Stimulated activated CD4-positive, alpha-beta T cell treated with anti-CD3 and anti-CD28 coated beads, Interleukin-4, amount 100 ng/mL, for 4 hours (primary cell): ENCODE measurements around the gene ZNF451.

ENCODE experiments used
- DNase-seq, 2 experiments: peaks; one replicate each; pipeline ENCODE4 v3.0.0-alpha.2; 2020

The ZNF451 gene

GRCh38 chr6:57097596-57097995, 7.6 kb downstream of the ZNF451 start:
- no peak for DNase-seq

DNA sequence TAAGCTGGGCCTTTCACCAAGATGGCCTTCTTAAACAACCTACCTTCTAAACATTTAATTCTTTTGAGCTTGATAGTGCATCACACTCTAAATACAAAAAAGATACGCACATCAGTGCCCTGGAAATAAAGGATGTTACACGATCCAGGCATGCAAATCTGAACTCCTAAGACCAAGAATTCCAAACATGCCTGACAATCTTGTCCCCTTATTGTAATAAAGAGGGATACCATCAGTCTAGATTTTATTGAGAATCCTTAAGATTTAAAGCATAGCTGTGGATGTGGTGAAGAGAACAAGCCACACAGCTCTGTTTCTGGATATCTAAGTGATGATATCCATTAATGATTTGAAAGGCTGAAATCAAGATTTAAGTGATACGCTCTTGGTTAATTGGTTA, 13.0 kb downstream of the ZNF451 start:
- no peak for DNase-seq

- DNase-seq, result no peak
These were observed 14.3 kb downstream of the ZNF451 start for GRCh38 chr6:57104336-57104735.

DNA sequence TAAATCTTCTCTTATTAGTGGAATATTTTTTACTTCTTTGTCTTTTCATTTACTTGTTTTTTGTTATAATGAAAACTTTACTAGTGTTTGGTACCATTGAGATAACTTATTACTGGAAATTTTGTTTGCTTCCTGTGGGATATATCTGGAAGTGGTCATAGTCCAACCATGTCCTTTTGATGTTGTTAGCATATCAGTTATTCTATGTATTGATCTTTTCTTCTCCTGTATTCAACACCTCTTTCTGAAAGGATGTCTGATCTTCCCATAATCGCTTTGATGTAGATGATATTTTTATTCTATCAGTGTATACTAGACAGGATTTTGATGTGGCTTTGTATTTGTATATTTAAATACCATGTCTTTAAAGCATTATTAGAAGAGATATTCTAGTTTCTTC, 17.0 kb downstream of the ZNF451 start:
- DNase-seq, result no peak

DNA sequence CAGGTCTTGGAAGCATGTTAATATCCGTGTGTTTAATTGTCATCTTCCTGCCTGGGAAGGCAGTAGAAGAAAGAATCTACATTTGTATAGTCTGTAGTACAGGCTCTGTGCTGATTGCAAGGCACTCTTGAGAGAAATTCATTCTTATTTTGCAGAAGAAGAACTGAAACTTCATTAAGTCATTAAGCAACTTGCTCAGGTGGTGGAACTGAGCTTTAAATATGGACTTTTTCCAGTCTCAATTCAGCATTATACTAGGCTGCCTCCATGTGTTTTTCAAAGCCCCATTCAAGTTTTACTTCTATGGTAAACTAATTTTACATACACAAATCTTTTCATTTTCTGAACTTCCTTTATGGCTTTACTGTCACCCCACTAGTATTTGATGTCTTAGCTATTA, 18.7 kb downstream of the ZNF451 start:
- DNase-seq, result no peak

GRCh38 chr6:57109880-57110279, 19.9 kb downstream of the ZNF451 start:
- DNase-seq, result no peak

DNA sequence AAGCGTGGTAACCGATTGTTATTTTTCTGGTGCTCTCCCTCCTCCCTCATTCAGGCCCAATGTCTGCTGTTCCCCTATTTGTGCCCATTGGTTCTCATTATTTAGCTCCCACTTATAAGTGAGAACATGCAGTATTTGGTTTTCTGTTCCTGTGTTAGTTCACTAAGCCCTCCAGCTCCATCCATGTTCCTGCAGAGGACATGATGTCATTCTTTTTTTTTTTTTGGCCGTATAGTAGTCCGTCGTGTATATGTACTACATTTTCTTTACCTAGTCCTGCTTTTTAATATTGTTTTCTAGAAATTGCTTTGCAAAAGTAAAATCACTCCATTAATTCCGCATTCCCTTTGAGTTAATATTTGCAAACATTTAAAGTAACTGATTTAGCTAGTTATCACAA, 23.1 kb downstream of the ZNF451 start:
- DNase-seq, result no peak

DNA sequence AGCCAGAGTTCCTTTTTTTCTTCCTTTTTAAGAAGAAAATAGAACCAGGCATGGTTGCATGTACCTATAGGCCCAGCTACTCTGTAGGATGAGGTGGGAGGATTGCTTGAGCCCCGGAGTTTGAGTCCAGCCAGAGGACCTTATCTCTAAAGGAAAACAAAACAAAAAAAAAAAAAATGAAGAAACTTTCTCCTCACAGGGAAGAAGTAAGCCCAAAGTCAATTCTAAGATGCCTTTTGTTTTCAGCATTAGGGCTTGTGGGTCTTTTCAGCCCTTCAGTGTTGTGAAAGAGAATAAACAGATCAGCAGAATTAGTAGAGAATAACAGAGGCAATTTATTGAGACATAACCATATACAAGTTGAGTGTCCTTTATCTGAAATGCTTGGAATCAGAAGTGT, 26.8 kb downstream of the ZNF451 start:
- no peak for DNase-seq

GRCh38 chr6:57117796-57118195, 27.8 kb downstream of the ZNF451 start:
- DNase-seq, result no peak

DNA sequence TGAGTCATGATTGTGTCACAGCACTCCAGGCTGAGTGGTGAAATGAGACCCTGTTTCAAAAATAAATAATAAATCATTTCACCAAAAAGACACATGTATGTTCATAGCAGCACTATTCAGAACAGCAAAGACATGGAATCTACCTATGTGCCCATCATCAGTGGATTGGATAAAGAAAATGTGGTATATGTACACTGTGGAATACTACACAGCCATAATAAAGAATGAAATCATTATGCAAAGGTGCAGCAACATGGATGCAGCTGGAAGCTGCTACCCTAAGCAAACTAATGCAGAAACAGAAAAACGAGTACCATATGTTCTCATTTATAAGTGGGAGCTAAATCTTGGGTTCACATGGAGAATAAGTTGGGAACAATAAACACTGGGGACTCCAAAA, 33.1 kb downstream of the ZNF451 start:
- no peak for DNase-seq

- no peak for DNase-seq
These were observed 37.8 kb downstream of the ZNF451 start for GRCh38 chr6:57127763-57128162.

GRCh38 chr6:57130661-57131177, 40.7 kb downstream of the ZNF451 start:
- DNase-seq, result no peak

DNA sequence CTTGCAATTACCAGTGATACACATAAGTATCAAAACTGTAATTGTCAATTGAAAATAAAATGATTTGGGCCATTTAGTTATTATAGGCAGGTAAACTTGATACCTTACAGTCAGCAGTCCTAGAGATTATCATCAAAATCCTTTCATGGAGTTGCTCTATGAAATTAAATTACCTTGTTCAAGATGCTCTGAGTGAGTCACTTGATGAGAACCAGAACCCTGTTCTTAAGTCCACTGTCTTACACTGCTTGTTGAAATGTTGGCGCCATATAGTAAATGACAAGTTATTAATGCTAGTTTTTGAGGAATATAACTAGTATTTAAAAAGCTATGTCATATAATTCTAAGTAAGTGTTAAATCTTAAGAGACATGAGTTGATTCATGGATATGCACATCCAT, 45.0 kb downstream of the ZNF451 start:
- DNase-seq, result no peak

- no peak for DNase-seq
These were observed 45.9 kb downstream of the ZNF451 start for GRCh38 chr6:57135885-57136284.

DNA sequence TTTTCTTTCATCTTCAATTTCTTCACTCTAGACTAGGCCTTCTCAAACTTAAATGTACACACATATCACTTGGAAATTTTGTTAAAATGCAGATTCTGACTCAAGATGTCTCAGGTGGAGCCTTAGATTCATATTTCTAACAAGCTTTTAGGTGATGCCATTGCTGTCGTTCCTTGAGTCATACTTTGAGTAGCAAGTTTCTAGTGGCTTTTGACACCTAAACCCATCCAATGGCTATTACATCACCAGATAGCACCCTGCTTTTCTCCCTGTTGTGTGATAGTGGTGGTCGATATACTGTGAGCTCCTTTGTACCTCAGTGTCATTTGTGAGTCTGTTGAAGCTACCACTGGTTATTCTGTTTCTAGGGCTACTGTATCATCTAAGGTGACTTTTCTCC, 47.4 kb downstream of the ZNF451 start:
- DNase-seq, result no peak

GRCh38 chr6:57138026-57138425, 48.0 kb downstream of the ZNF451 start:
- no peak for DNase-seq

DNA sequence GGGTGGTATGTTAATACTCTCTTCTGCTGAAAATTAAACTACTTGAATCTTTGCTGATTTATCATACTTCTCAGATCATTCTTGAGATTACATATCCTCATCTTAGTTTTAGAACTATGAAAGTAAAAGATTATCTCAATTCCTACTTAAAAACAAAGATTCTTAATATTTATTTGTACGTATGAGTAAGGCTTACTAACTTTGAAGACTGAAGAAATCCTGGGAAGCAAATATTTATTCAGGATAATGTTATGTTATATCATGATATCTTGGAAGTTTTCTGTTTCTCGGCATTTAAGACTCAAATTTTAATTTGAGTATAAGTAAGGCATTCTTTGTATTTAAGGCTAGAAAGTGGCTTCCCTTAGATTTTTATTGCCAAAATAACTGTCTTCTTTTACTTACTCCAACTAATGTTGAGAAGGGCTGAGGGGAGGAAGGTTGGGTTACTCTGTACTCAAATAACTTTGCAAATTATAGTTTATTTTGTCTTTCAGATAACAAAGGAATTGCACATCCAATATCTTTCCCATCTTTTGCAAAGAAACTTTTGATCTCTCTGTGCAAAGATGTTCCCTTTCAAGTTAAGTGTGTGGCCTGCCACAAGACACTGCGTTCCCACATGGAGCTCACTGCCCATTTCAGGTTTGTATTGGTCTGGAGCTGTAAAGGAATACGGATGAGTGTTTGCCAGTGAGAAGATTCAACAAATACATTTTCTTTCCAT, 51.6 kb downstream of the ZNF451 start:
- no peak for DNase-seq

DNA sequence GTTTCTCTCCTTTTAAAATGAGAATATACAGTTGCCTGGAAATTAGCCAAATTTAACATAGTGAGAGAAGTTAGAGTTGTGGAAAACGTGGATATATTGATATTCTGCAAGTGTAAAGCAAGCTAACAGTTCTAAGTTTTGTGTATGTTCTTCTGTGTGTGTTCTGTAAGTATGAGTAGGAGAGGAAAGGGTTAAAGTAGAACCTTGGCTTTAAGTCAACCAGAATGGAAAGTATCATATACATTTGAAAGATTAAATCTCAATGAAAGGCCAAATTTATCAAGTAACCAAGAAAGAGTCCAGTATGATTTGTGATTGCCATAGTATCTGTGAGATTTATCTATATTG, 52.2 kb downstream of the ZNF451 start:
- no peak for DNase-seq

DNA sequence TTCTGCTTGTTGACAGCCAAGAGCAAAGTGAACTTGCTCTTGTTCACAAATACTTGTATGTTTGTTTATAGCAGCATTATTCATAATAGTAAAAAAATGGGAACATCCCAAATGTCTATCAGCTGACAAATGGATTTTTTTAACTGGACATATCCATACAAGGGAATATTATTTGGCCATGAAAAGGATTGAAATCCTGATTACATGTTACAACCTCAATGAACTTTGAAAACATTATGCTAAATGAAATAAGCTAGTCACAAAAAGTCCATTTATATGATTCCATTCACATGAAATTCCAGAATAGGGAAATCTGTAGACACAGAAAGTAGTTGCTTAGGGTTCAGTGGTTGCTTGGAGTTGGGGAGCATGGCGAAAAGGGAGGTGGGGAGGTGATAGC, 53.7 kb downstream of the ZNF451 start:
- DNase-seq, result no peak

GRCh38 chr6:57147401-57147800, 57.4 kb downstream of the ZNF451 start:
- DNase-seq, result no peak

- no peak for DNase-seq
These were observed 58.2 kb downstream of the ZNF451 start for GRCh38 chr6:57147955-57148858.

GRCh38 chr6:57158658-57159057, 68.7 kb downstream of the ZNF451 start:
- DNase-seq, result no peak

GRCh38 chr6:57159127-57159526, 69.1 kb downstream of the ZNF451 start:
- no peak for DNase-seq

DNA sequence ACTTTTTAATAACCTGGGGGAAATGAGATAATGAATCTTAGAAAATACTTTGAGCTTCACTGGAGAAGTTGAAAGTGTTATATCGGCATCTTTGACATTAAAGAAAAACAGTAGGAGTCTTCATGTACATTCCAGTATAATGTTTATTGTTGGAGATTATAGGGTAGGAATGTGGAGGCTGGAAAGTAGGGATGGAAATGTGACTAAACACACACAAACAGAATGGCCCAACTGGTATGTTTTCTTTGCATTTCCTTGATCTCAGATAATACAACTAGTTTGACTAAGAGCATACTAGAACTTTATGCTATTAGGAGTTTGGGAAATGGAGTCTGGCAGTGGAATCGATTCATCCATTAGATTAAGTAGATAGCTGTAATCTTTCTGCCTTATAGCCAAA, 72.0 kb downstream of the ZNF451 start:
- no peak for DNase-seq
